Liver (tissue), 9 donors: Measurements from ENCODE around the gene RBM33. TPM values are rescaled to one million over a fixed set of nuclear protein-coding genes. Genes with fewer than 3 reads are reported as not detected.

ENCODE experiments used
- DNase-seq: peaks from one replicate; pipeline ENCODE4 v3.0.0-alpha.2; 2017; ENCODE audit warnings: low spot score
- H3K27ac ChIP-seq, 2 donors: one replicate each; pipeline ENCODE4 v1.7.0; 2013; ENCODE audit warnings: inconsistent platforms in 2 of 2, low read length in 2 of 2, control low read depth in 1 of 2, low read depth in 1 of 2, mild to moderate bottlenecking in 1 of 2
- H3K27me3 ChIP-seq, 4 donors: one replicate each; pipeline versions ENCODE4 v1.6.1 to v1.7.0; 2013; ENCODE audit warnings: low read length in 3 of 4, inconsistent platforms in 1 of 4, mild to moderate bottlenecking in 1 of 4, moderate library complexity in 1 of 4; ENCODE audit not compliant: control insufficient read depth in 4 of 4, insufficient read depth in 4 of 4
- H3K36me3 ChIP-seq, 4 donors: one replicate each; pipeline versions ENCODE4 v1.6.1 to v1.7.0; 2013; ENCODE audit warnings: low read length in 3 of 4, mild to moderate bottlenecking in 3 of 4, low read depth in 1 of 4, moderate library complexity in 1 of 4; ENCODE audit not compliant: control insufficient read depth in 4 of 4, insufficient read depth in 3 of 4
- H3K4me1 ChIP-seq, 4 donors: one replicate each; pipeline versions ENCODE4 v1.6.1 to v1.7.0; 2013; ENCODE audit warnings: low read length in 3 of 4, mild to moderate bottlenecking in 3 of 4, moderate library complexity in 1 of 4; ENCODE audit not compliant: control insufficient read depth in 4 of 4, insufficient read depth in 4 of 4
- H3K4me3 ChIP-seq, 3 donors: one replicate each; pipeline versions ENCODE4 v1.6.1 to v1.7.0; 2013; ENCODE audit warnings: low read length in 3 of 3, control low read depth in 1 of 3, low read depth in 1 of 3, mild to moderate bottlenecking in 1 of 3
- H3K9ac ChIP-seq, 2 donors: one replicate each; pipeline ENCODE4 v1.7.0; 2013; ENCODE audit warnings: low read length in 2 of 2, mild to moderate bottlenecking in 2 of 2, moderate library complexity in 2 of 2, control low read depth in 1 of 2, low read depth in 1 of 2
- H3K9me3 ChIP-seq, 4 donors: one replicate each; pipeline versions ENCODE4 v1.6.1 to v1.7.0; 2013; ENCODE audit warnings: low read length in 3 of 4; ENCODE audit not compliant: control insufficient read depth in 4 of 4
- ATF3 ChIP-seq: IDR thresholded peaks from 2 replicates; pipeline ENCODE4 v1.6.1; 2016; ENCODE audit warnings: antibody characterized with exemption
- CTCF ChIP-seq: fragments of 150-350 bp; IDR thresholded peaks from 2 replicates; pipeline ENCODE4 v1.5.1; 2017; ENCODE audit warnings: improper control_type of control experiment, low read depth, low read length; ENCODE audit not compliant: missing input control
- EGR1 ChIP-seq, 2 donors: IDR thresholded peaks; 2 replicates each; pipeline ENCODE4 v1.6.1; 2016 to 2018; ENCODE audit warnings: antibody characterized with exemption in 2 of 2, low read depth in 2 of 2
- FOXA1 ChIP-seq: IDR thresholded peaks from 2 replicates; pipeline ENCODE4 v1.6.1; 2016; ENCODE audit warnings: antibody characterized with exemption
- FOXA2 ChIP-seq: IDR thresholded peaks from 2 replicates; pipeline ENCODE4 v1.6.1; 2016; ENCODE audit warnings: antibody characterized with exemption
- GABPA ChIP-seq, 2 donors: IDR thresholded peaks in 1 of 2; conservative IDR thresholded peaks in 1 of 2; 2 replicates each; pipeline ENCODE4 v1.6.1; 2016; ENCODE audit warnings: antibody characterized with exemption in 2 of 2, mild to moderate bottlenecking in 1 of 2, moderate library complexity in 1 of 2
- HNF4A ChIP-seq, 2 donors: conservative IDR thresholded peaks; 2 replicates each; pipeline ENCODE4 v1.6.1; 2016; ENCODE audit warnings: antibody characterized with exemption in 2 of 2, mild to moderate bottlenecking in 2 of 2
- HNF4G ChIP-seq: IDR thresholded peaks from 2 replicates; pipeline ENCODE4 v1.6.1; 2016; ENCODE audit warnings: antibody characterized with exemption
- JUND ChIP-seq, 2 donors: IDR thresholded peaks; 2 replicates each; pipeline ENCODE4 v1.6.1; 2016; ENCODE audit warnings: antibody characterized with exemption in 2 of 2
- NR2F2 ChIP-seq: IDR thresholded peaks from 2 replicates; pipeline ENCODE4 v1.6.1; 2016; ENCODE audit warnings: antibody characterized with exemption
- RAD21 ChIP-seq, 2 donors: IDR thresholded peaks; 2 replicates each; pipeline ENCODE4 v1.6.1; 2016; ENCODE audit warnings: antibody characterized with exemption in 2 of 2, mild to moderate bottlenecking in 2 of 2
- REST ChIP-seq: IDR thresholded peaks from 2 replicates; pipeline ENCODE4 v1.6.1; 2016; ENCODE audit warnings: antibody characterized with exemption, mild to moderate bottlenecking
- RXRA ChIP-seq, 2 donors: IDR thresholded peaks; 2 replicates each; pipeline ENCODE4 v1.6.1; 2017 to 2018; ENCODE audit warnings: antibody characterized with exemption in 2 of 2, mild to moderate bottlenecking in 1 of 2
- SP1 ChIP-seq: IDR thresholded peaks from 2 replicates; pipeline ENCODE4 v1.6.1; 2018; ENCODE audit warnings: antibody characterized with exemption, mild to moderate bottlenecking
- TAF1 ChIP-seq: conservative IDR thresholded peaks from 2 replicates; pipeline ENCODE4 v1.6.1; 2016; ENCODE audit warnings: antibody characterized with exemption, mild to moderate bottlenecking
- YY1 ChIP-seq: IDR thresholded peaks from 2 replicates; pipeline ENCODE4 v1.6.1; 2016; ENCODE audit warnings: antibody characterized with exemption, mild to moderate bottlenecking
- ZBTB33 ChIP-seq: IDR thresholded peaks from 2 replicates; pipeline ENCODE4 v1.6.1; 2016; ENCODE audit warnings: antibody characterized with exemption
- WGBS: extraction: QIAGEN DNeasy Blood & Tissue Kit; methylation state at CpG from one replicate; pipeline ENCODE4 v1.1.7; 2013; 5-methylcytosine and 5-hydroxymethylcytosine counted together
- polyA plus RNA-seq, 2 donors: library from polyadenylated mRNA; stranded (reverse) in 1 of 2; unstranded in 1 of 2; fragments of 200-250 nt in 1 of 2; fragments of >200 nt in 1 of 2; fragmentation: Nextera tagmentation in 1 of 2; extraction: Ambion mirVana in 1 of 2; gene quantifications; one replicate each; pipeline versions ENCODE4 v1.2.1 to v1.2.3, GENCODE V29; 2013 to 2015
- total RNA-seq, 2 donors: library from RNA; depleted of rRNA; stranded (reverse); fragments of >200 nt; gene quantifications; one replicate each; pipeline ENCODE4 v1.2.3, GENCODE V29; 2014
- TF ChIP-seq, protein P1 (sequence below): IDR thresholded peaks from 2 replicates; pipeline ENCODE4 v1.6.1; 2016; ENCODE audit warnings: antibody characterized with exemption
- donor health status: healthy.
- donor health status: healthy.
- donor health status: healthy.
- donor health status: healthy.
- donor health status: healthy.

RBM33 gene
- total and polyA plus RNA-seq, 4 donors: 7.8 to 48.9 (median 28.2) TPM

DNA sequence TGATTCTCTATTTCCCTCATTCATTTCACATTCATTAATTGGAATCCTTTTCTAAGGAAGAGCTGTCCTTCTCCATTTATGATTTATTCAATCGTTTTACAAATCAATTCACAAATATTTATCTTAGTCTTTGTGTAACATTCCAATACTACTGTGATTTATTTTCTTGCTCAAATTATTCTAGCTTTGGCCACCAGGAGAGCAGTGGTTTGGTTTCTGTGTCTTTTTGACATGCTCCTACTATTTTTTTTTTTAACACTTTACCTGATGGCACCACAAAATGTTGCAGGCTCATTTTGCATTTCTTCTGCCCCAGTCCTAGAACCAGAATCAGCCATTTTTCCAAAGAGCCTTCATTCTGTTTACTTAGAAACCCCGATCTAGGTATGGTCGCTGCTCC is 13.3 kb upstream of the RBM33 start:
- WGBS: 76% methylated on average over 3 of the region's 3 CpGs
- H3K36me3 ChIP-seq: no peaks in the 10 kb centered on the region
- H3K9ac ChIP-seq: no peak overlapping the region
- no peaks in the 10 kb centered on the region for H3K4me1 ChIP-seq
- TF ChIP-seq JUND (IDR thresholded peaks at IDR 0.05): no peak
- no peak for TF ChIP-seq RAD21 (IDR thresholded peaks at IDR 0.05)
- TF ChIP-seq FOXA2: no peak
- no peak overlapping the region for H3K4me3 ChIP-seq
- no peak for DNase-seq
- H3K9me3 ChIP-seq: no peaks in the 10 kb centered on the region
- no peaks in the 10 kb centered on the region for H3K27me3 ChIP-seq
- no peak overlapping the region for H3K27ac ChIP-seq

DNA sequence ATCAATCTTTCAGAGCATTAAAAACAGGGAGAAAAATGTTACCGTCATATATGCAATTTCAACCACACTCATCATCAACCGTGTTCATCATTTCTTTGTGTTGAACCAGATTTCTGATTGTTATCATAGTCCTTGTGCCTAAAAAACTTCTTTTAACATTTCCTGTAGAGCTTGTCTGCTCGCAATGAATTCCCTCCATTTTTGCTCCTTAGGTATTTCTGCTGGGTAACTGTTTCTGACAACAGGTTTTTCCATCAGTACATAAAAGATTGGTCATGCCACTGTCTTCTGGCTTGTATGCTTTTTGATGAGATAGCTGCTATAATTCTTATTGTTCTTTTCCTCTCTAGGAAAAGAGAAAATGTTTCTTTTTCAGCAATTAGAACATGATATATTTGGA is 8.6 kb upstream of the RBM33 start:
- DNase-seq: no peak
- Histone ChIP-seq H3K36me3 (peaks cover 0 to 2% (median under 1%) of the 10 kb centered on the region in 4 donors), H3K27ac (no peak overlapping the region), H3K27me3 (no peaks in the 10 kb centered on the region), H3K4me3 (no peak overlapping the region), H3K9me3 (peaks cover 4 to 13% (median 5%) of the 10 kb centered on the region in 4 donors), H3K4me1 (no peaks in the 10 kb centered on the region), H3K9ac (no peak overlapping the region)
- TF ChIP-seq SP1 (no peak), YY1 (no peak), FOXA2 (no peak), RXRA (IDR thresholded peaks at IDR 0.05) (no peak), NR2F2 (no peak), GABPA (IDR thresholded peaks at IDR 0.05 in 1 of 2, conservative IDR thresholded peaks at IDR 0.05 in 1 of 2) (no peak), HNF4A (conservative IDR thresholded peaks at IDR 0.05) (no peak), HNF4G (no peak), CTCF (no peak), JUND (IDR thresholded peaks at IDR 0.05) (no peak), ATF3 (no peak), TAF1 (no peak), FOXA1 (no peak), REST (no peak), RAD21 (IDR thresholded peaks at IDR 0.05) (no peak), ZBTB33 (no peak), EGR1 (IDR thresholded peaks at IDR 0.05; ENCODE audit: low read depth in 2 of 2) (no peak)
- TF ChIP-seq, protein P1, sequence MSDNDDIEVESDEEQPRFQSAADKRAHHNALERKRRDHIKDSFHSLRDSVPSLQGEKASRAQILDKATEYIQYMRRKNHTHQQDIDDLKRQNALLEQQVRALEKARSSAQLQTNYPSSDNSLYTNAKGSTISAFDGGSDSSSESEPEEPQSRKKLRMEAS: no peak
- WGBS: 93% methylated on average over 3 of the region's 3 CpGs
